Neural cell (in vitro differentiated cells): ENCODE data around the gene PANX1.

ENCODE experiments used
- CTCF ChIP-seq: fragments of 450-650 bp; IDR thresholded peaks from 2 replicates; pipeline ENCODE4 v1.5.1; 2014; ENCODE audit warnings: antibody characterized with exemption, mild to moderate bottlenecking, moderate library complexity; ENCODE audit not compliant: poor library complexity, severe bottlenecking
- EZH2 ChIP-seq: fragments of 200-600, 300-800 bp; shearing (Covaris generic), sonication (generic); IDR thresholded peaks from 2 replicates; pipeline ENCODE4 v1.6.1; 2014; ENCODE audit warnings: antibody characterized with exemption, low read length, borderline replicate concordance, mild to moderate bottlenecking; ENCODE audit not compliant: insufficient read depth, poor library complexity, severe bottlenecking

- TF ChIP-seq CTCF, result no peak
- TF ChIP-seq EZH2, result no peak
These were observed 41.4 kb downstream of the PANX1 start for GRCh38 chr11:94169930-94170545.
